ENCODE results near the gene PALMD.

GRCh38 chr1:99676876-99677275 lies 31.0 kb downstream of the PALMD start:
- TF ChIP-seq CTCF (IDR thresholded peaks at IDR 0.05) (no peak), ZFX (IDR thresholded peaks at IDR 0.05; ENCODE audit: borderline replicate concordance) (no peak)
